ENCODE measurements around the gene PHKB. TPM values are rescaled to one million over a fixed set of nuclear protein-coding genes. Genes with fewer than 3 reads are reported as not detected.
A peak's percentile ranks its signal among the peaks of the same experiment; 100 is the strongest.

Gene PHKB
- total RNA-seq, 1 donor from 2014 or later, result 47.8 TPM

DNA sequence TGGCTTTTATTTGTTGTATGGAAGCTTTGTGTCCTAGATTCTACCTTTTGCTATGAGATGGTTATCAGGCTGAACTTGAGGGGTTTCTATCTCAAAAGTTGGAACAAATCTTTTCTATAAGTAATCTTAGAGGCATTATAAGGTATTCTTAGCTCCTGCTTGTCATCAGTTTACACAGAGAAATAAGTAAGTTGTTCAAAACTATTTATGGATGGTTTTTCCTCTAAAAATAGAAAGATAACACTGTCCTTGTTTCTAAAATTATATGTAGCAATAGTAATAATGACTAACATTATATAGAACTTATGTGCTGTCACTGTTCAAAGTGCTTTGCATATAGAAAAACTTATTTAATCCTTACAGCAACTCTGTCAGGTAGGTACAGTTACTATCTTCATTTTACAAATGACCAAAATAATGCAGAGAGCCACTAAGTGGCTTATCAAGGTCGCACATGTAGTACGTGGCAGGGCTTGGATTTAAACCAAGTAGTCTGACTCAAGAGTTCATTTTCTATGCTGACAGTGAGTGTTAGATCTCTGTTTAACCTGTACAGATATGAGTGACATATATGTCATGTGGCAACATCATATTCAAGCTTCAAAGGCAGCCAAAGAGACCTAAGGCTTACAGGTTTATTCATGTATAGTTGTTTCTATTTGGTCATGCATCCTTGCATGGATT lies 59.0 kb downstream of the PHKB start:
- no peak for DNase-seq (ENCODE audit: low read depth)
- Histone ChIP-seq H3K36me3 (ENCODE audit: control insufficient read depth, insufficient read depth, low read length) (no peaks in the 10 kb centered on the region), H3K27me3 (ENCODE audit: control insufficient read depth, insufficient read depth, low read length) (no peaks in the 10 kb centered on the region), H3K4me3 (ENCODE audit: low read depth, low read length) (no peak overlapping the region)
- TF ChIP-seq, protein P1, sequence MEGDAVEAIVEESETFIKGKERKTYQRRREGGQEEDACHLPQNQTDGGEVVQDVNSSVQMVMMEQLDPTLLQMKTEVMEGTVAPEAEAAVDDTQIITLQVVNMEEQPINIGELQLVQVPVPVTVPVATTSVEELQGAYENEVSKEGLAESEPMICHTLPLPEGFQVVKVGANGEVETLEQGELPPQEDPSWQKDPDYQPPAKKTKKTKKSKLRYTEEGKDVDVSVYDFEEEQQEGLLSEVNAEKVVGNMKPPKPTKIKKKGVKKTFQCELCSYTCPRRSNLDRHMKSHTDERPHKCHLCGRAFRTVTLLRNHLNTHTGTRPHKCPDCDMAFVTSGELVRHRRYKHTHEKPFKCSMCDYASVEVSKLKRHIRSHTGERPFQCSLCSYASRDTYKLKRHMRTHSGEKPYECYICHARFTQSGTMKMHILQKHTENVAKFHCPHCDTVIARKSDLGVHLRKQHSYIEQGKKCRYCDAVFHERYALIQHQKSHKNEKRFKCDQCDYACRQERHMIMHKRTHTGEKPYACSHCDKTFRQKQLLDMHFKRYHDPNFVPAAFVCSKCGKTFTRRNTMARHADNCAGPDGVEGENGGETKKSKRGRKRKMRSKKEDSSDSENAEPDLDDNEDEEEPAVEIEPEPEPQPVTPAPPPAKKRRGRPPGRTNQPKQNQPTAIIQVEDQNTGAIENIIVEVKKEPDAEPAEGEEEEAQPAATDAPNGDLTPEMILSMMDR (IDR thresholded peaks at IDR 0.05; ENCODE audit: insufficient read depth, low read length, poor library complexity, severe bottlenecking), result no peak

DNA sequence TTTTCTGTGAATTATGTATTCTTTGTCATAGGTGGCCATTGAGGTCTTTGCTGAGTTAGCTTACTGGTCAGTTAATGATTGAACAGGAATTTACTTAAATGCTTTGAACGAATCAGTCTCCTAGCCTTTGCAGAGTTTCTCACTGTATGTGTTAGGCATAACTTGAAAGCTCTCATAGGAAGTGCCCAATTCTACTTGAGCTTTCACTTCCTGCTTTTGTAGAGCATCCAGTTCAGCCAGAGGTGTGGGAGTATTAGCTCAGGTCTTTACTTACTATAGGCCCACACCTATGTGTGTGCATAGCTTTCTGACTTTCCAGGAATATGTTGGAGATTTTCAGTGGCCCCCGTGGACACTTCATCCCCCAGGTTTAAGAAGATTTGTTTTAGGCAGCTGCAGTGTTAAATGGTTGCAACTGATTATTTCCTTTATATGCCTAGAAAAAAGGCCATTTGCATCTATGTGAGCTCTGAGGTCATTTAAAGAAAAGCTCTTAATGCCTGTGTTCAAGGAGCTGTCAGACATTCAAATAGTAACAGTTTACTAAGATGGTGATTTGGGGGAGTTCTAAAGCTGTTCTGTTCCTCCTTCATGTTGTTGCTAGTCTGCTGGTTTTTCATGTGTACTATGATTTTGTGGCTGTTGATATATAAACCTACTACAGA lies 62.3 kb downstream of the PHKB start:
- no peaks in the 10 kb centered on the region for H3K27me3 ChIP-seq (ENCODE audit: control insufficient read depth, insufficient read depth, low read length)
- DNase-seq (ENCODE audit: low read depth), result peak; percentile 4
- TF ChIP-seq, protein P1 (IDR thresholded peaks at IDR 0.05; ENCODE audit: insufficient read depth, low read length, poor library complexity, severe bottlenecking), result no peak
- no peak overlapping the region for H3K4me3 ChIP-seq (ENCODE audit: low read depth, low read length)
- H3K36me3 ChIP-seq (ENCODE audit: control insufficient read depth, insufficient read depth, low read length), result no peaks in the 10 kb centered on the region

- TF ChIP-seq, protein P1 (IDR thresholded peaks at IDR 0.05; ENCODE audit: insufficient read depth, low read length, poor library complexity, severe bottlenecking), result no peak
- Histone ChIP-seq H3K4me3 (ENCODE audit: low read depth, low read length) (no peak overlapping the region), H3K27me3 (ENCODE audit: control insufficient read depth, insufficient read depth, low read length) (no peaks in the 10 kb centered on the region), H3K36me3 (ENCODE audit: control insufficient read depth, insufficient read depth, low read length) (no peaks in the 10 kb centered on the region)
- no peak for DNase-seq (ENCODE audit: low read depth)
These were observed 62.9 kb downstream of the PHKB start for GRCh38 chr16:47524007-47524405.

GRCh38 chr16:47528431-47528830 lies 67.3 kb downstream of the PHKB start:
- Histone ChIP-seq H3K27me3 (ENCODE audit: control insufficient read depth, insufficient read depth, low read length) (no peaks in the 10 kb centered on the region), H3K4me3 (ENCODE audit: low read depth, low read length) (no peak overlapping the region), H3K36me3 (ENCODE audit: control insufficient read depth, insufficient read depth, low read length) (no peaks in the 10 kb centered on the region)
- TF ChIP-seq, protein P1 (IDR thresholded peaks at IDR 0.05; ENCODE audit: insufficient read depth, low read length, poor library complexity, severe bottlenecking), result no peak
- DNase-seq (ENCODE audit: low read depth), result no peak

DNA sequence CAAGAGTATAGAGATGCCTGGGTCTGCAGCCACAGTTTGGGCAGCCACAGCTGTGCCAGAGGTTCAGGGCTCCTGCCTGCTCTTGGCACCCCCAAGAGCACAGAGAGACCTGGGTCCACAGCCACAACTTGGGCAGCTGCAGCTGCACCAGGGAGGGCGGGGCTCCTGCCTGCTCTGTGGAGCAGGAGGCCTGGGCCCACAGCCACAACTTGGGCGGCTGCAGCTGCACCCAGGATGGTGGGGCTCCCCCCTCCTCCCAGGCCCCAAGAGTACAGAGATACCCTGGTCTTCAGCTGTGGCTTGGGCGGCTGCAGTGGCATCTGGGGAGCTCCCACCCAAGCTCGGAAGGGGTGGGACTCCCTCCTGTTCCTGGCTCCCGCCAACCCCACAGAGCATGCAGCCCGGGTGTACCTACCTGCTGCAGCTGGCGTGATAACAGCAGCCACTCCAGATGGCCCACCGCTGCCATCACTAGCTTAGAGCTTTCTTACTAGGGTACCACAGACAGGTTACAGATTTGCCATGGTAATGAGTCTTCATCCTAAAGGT lies 72.7 kb downstream of the PHKB start:
- TF ChIP-seq, protein P1 (IDR thresholded peaks at IDR 0.05; ENCODE audit: insufficient read depth, low read length, poor library complexity, severe bottlenecking), result no peak
- Histone ChIP-seq H3K27me3 (ENCODE audit: control insufficient read depth, insufficient read depth, low read length) (no peaks in the 10 kb centered on the region), H3K36me3 (ENCODE audit: control insufficient read depth, insufficient read depth, low read length) (no peaks in the 10 kb centered on the region), H3K4me3 (ENCODE audit: low read depth, low read length) (no peak overlapping the region)
- no peak for DNase-seq (ENCODE audit: low read depth)

Measured in kidney epithelial cell (primary cell).